HUES6 (cell line): ENCODE measurements around the gene ROR2.

ENCODE experiments used
- H3K27ac ChIP-seq: 2 replicates; pipeline ENCODE4 v1.7.0; 2013; ENCODE audit warnings: low read depth, mild to moderate bottlenecking, low read length, inconsistent platforms
- H3K27me3 ChIP-seq: 2 replicates; pipeline ENCODE4 v1.6.1; 2013; ENCODE audit warnings: low read length; ENCODE audit not compliant: control insufficient read depth, insufficient read depth
- H3K36me3 ChIP-seq: 2 replicates; pipeline ENCODE4 v1.6.1; 2013; ENCODE audit warnings: low read length; ENCODE audit not compliant: control insufficient read depth, insufficient read depth
- H3K4me1 ChIP-seq: 2 replicates; pipeline ENCODE4 v1.6.1; 2013; ENCODE audit warnings: low read length; ENCODE audit not compliant: control insufficient read depth, insufficient read depth
- H3K4me3 ChIP-seq: 2 replicates; pipeline ENCODE4 v1.5.1; 2013; ENCODE audit warnings: low read depth, low read length
- H3K9ac ChIP-seq: one replicate; pipeline ENCODE4 v1.6.1; 2013; ENCODE audit warnings: mild to moderate bottlenecking, low read length
- H3K9me3 ChIP-seq: 2 replicates; pipeline ENCODE4 v1.6.1; 2013; ENCODE audit warnings: low read depth, low read length; ENCODE audit not compliant: control insufficient read depth, insufficient read depth

ROR2 gene

GRCh38 chr9:91768977-91769916 lies 180.8 kb downstream of the ROR2 start:
- H3K9ac ChIP-seq: no peak overlapping the region
- no peaks in the 10 kb centered on the region for H3K36me3 ChIP-seq
- H3K4me3 ChIP-seq: no peak overlapping the region
- no peak overlapping the region for H3K27ac ChIP-seq
- peaks cover 25% of the 10 kb centered on the region; the same call in 1 of the 2 replicates for H3K4me1 ChIP-seq
- H3K27me3 ChIP-seq: no peaks in the 10 kb centered on the region
- peaks cover 8% of the 10 kb centered on the region for H3K9me3 ChIP-seq

DNA sequence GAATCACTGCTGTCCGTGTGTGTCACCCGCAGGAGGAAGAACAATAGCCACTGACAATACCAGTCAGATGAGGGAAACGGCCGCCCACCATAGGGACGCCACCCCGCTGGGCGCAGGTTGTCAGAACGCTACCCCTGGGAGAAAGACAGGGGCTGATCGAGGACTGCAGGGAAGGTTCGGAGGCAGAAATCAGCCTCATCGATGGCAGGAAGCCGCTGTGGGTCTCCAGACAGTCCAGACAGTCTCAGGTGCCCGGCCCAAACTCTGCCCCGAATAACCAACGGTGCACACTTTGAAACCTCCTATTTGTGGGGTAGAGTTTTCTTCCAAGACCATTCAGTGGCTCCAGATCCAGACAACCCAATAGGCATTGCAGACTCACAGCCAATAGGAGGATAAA lies 181.5 kb downstream of the ROR2 start:
- peaks cover 18% of the 10 kb centered on the region; the same call in 1 of the 2 replicates for H3K4me1 ChIP-seq
- H3K36me3 ChIP-seq: no peaks in the 10 kb centered on the region
- no peak overlapping the region for H3K9ac ChIP-seq
- H3K9me3 ChIP-seq: peaks cover 8% of the 10 kb centered on the region
- H3K4me3 ChIP-seq: no peak overlapping the region
- no peaks in the 10 kb centered on the region for H3K27me3 ChIP-seq
- no peak overlapping the region for H3K27ac ChIP-seq

GRCh38 chr9:91766315-91767069 lies 183.5 kb downstream of the ROR2 start:
- Histone ChIP-seq H3K9ac (no peak overlapping the region), H3K27ac (no peak overlapping the region), H3K36me3 (no peaks in the 10 kb centered on the region), H3K9me3 (peaks cover 8% of the 10 kb centered on the region), H3K27me3 (no peaks in the 10 kb centered on the region), H3K4me1 (peaks cover 11% of the 10 kb centered on the region; the same call in 1 of the 2 replicates), H3K4me3 (no peak overlapping the region)

DNA sequence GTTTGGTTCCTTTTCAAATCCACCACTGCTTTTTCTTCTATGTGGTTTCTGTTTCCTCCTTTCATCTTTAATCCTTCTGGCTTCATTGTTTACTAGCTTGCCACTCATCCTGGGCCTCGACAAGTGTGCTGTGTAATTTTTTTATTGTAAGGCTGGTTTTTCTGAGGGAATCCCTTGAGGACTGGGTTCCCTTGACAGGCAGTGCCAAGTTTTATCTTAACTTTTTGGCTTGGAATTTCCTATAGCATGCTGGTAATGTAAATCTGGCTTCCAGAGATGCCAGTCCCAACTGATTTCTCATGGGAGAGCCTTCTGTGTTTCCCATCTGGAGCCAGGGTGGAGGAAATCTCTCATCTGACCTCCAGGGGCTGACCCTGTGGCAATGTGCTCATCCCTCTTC lies 184.7 kb downstream of the ROR2 start:
- Histone ChIP-seq H3K36me3 (no peaks in the 10 kb centered on the region), H3K4me3 (no peak overlapping the region), H3K9me3 (peaks cover 8% of the 10 kb centered on the region), H3K27ac (no peak overlapping the region), H3K9ac (no peak overlapping the region), H3K4me1 (peaks cover 3% of the 10 kb centered on the region; the same call in 1 of the 2 replicates), H3K27me3 (no peaks in the 10 kb centered on the region)

GRCh38 chr9:91764661-91765060 lies 185.4 kb downstream of the ROR2 start:
- Histone ChIP-seq H3K9me3 (peaks cover 8% of the 10 kb centered on the region), H3K4me3 (no peak overlapping the region), H3K9ac (no peak overlapping the region), H3K27ac (no peak overlapping the region), H3K4me1 (no peaks in the 10 kb centered on the region), H3K27me3 (no peaks in the 10 kb centered on the region), H3K36me3 (no peaks in the 10 kb centered on the region)

DNA sequence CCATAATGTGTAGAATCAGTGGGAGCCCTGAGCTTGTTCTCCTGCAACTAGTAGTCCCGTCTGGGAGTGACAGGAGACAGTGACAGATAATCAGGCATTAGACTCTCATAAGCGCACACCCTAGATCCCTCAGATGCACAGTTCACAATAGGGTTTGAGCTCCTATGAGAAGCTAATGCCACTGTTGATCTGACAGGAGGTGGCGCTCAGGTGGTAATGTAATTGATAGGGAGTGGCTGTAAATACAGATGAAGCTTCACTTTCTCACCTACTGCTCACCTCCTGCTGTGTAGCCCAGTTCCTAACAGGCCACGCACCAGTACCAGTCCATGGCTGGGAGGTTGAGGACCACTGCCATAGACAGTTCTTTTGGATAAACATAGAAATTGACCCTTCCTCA lies 188.7 kb downstream of the ROR2 start:
- Histone ChIP-seq H3K9ac (no peak overlapping the region), H3K36me3 (no peaks in the 10 kb centered on the region)

GRCh38 chr9:91760906-91761305 lies 189.1 kb downstream of the ROR2 start:
- H3K9ac ChIP-seq: no peak overlapping the region
- H3K9me3 ChIP-seq: peaks cover 8% of the 10 kb centered on the region

More for the DNA sequence above, 188.7 kb downstream of the ROR2 start:
- H3K9me3 ChIP-seq: peaks cover 8% of the 10 kb centered on the region
- H3K4me3 ChIP-seq: no peak overlapping the region
- H3K27me3 ChIP-seq: no peaks in the 10 kb centered on the region
- H3K4me1 ChIP-seq: no peaks in the 10 kb centered on the region
- no peak overlapping the region for H3K27ac ChIP-seq

DNA sequence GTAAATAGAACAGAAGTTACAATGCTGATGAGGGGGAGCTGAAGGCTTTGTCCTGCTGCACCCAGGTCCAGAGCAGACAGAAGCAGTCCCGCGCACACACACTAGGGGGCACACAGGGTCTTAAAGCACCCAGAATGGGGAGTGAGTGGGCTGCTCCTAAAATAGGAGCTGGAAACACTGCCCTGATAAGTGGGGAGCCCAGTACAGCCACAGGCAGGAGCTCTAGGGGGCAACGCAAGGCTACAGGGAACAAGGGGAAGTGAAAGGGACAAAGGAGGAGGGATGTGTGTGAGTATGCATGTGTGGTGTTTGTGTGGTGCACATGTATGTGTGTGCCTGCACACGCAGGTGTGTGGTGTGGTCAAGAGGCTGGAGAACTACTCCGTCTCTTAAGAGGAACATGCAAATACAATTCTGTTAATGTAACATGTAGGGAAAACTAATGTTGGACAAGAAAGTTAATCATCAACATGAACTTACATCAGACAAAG lies 191.5 kb downstream of the ROR2 start:
- Histone ChIP-seq H3K27ac (no peak overlapping the region), H3K4me1 (no peaks in the 10 kb centered on the region), H3K9ac (no peak overlapping the region), H3K27me3 (no peaks in the 10 kb centered on the region), H3K36me3 (peaks cover 6% of the 10 kb centered on the region; the same call in 1 of the 2 replicates), H3K9me3 (no peaks in the 10 kb centered on the region), H3K4me3 (no peak overlapping the region)

More at GRCh38 chr9:91760906-91761305, 189.1 kb downstream of the ROR2 start:
- no peak overlapping the region for H3K4me3 ChIP-seq
- no peaks in the 10 kb centered on the region for H3K36me3 ChIP-seq
- no peak overlapping the region for H3K27ac ChIP-seq
- H3K4me1 ChIP-seq: no peaks in the 10 kb centered on the region
- no peaks in the 10 kb centered on the region for H3K27me3 ChIP-seq

DNA sequence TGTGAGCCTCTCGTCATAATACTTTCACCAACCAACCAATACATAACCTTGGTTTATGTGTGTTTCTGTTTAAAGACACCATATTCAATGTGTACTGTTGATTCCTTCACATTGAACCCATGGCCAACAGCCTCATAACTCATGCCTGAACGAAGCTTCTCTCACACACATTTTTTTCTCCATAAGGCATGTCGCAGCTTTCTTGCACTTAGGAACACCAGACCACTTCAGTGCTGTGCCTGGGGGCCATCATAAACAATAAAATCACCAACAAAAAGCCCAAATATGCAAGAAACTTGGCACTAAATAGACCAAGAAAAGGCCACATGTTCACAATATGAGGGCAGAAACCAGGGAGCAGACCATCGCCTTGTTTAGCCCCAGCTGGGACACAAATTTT lies 192.2 kb downstream of the ROR2 start:
- no peaks in the 10 kb centered on the region for H3K27me3 ChIP-seq
- peaks cover 6% of the 10 kb centered on the region; the same call in 1 of the 2 replicates for H3K36me3 ChIP-seq
- H3K4me1 ChIP-seq: no peaks in the 10 kb centered on the region
- H3K9me3 ChIP-seq: no peaks in the 10 kb centered on the region
- H3K27ac ChIP-seq: no peak overlapping the region
- H3K4me3 ChIP-seq: no peak overlapping the region
- no peak overlapping the region for H3K9ac ChIP-seq

DNA sequence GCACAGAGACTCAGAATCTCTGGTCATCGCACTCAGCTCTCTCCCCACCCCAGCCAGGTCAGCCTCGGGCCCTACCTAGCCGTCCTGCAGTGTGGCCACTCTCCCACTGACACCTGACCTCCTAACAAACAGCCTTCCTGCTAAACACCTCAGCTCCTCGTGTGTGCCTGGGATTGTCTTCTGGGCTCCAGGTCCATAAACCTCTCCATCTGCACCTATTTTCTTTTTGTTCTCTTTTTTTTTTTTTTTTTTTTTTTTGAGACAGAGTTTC lies 193.6 kb downstream of the ROR2 start:
- Histone ChIP-seq H3K27me3 (no peaks in the 10 kb centered on the region), H3K9ac (no peak overlapping the region), H3K4me3 (no peak overlapping the region), H3K4me1 (no peaks in the 10 kb centered on the region), H3K27ac (no peak overlapping the region), H3K9me3 (no peaks in the 10 kb centered on the region), H3K36me3 (peaks cover 6% of the 10 kb centered on the region; the same call in 1 of the 2 replicates)
